WERI-Rb-1 (cell line): ENCODE measurements around the gene LRRC8E.

Experiments
- DNase-seq: peaks from one replicate; pipeline ENCODE4 v3.0.0-alpha.2; 2020
- H3K27ac ChIP-seq: fragments of 250-450 bp; sonication (Bioruptor Pico); 2 replicates; pipeline ENCODE4 v1.5.1; 2020; ENCODE audit warnings: mild to moderate bottlenecking, moderate library complexity
- H3K27me3 ChIP-seq: fragments of 250-450 bp; sonication (Bioruptor Pico); 2 replicates; pipeline ENCODE4 v1.5.1; 2021; ENCODE audit warnings: mild to moderate bottlenecking, low read depth, moderate library complexity; ENCODE audit not compliant: insufficient read depth, severe bottlenecking
- H3K36me3 ChIP-seq: fragments of 250-450 bp; sonication (Bioruptor Pico); 2 replicates; pipeline ENCODE4 v1.5.1; 2020; ENCODE audit warnings: mild to moderate bottlenecking, moderate library complexity
- H3K4me3 ChIP-seq: 2 replicates; pipeline ENCODE4 v1.5.1; 2011; ENCODE audit warnings: low read depth, mild to moderate bottlenecking, control low read depth, low read length
- H3K9me3 ChIP-seq: fragments of 250-450 bp; sonication (Bioruptor Pico); 2 replicates; pipeline ENCODE4 v1.5.1; 2021; ENCODE audit warnings: mild to moderate bottlenecking, moderate library complexity; ENCODE audit not compliant: severe bottlenecking
- CTCF ChIP-seq: IDR thresholded peaks from 2 replicates; pipeline ENCODE4 v1.5.1; 2011; ENCODE audit warnings: low read depth, mild to moderate bottlenecking, control low read depth, inconsistent platforms, low read length

LRRC8E gene

GRCh38 chr19:7848779-7849457, 39.4 kb upstream of the LRRC8E start:
- no peaks in the 10 kb centered on the region for H3K36me3 ChIP-seq
- TF ChIP-seq CTCF, result no peak
- no peaks in the 10 kb centered on the region for H3K9me3 ChIP-seq
- DNase-seq, result no peak
- H3K27ac ChIP-seq, result no peak overlapping the region
- no peak overlapping the region for H3K4me3 ChIP-seq
- H3K27me3 ChIP-seq, result no peaks in the 10 kb centered on the region

GRCh38 chr19:7849631-7849999, 38.7 kb upstream of the LRRC8E start:
- Histone ChIP-seq H3K4me3 (no peak overlapping the region), H3K9me3 (no peaks in the 10 kb centered on the region), H3K36me3 (no peaks in the 10 kb centered on the region), H3K27ac (no peak overlapping the region), H3K27me3 (no peaks in the 10 kb centered on the region)
- no peak for DNase-seq
- TF ChIP-seq CTCF, result no peak

- Histone ChIP-seq H3K9me3 (no peaks in the 10 kb centered on the region), H3K27me3 (no peaks in the 10 kb centered on the region), H3K36me3 (no peaks in the 10 kb centered on the region), H3K4me3 (no peak overlapping the region), H3K27ac (no peak overlapping the region)
- no peak for TF ChIP-seq CTCF
- DNase-seq, result no peak
Measured at GRCh38 chr19:7850000-7850813, 38.1 kb upstream of the LRRC8E start.

GRCh38 chr19:7850945-7851622, 37.2 kb upstream of the LRRC8E start:
- Histone ChIP-seq H3K27me3 (no peaks in the 10 kb centered on the region), H3K9me3 (no peaks in the 10 kb centered on the region), H3K4me3 (no peak overlapping the region), H3K27ac (no peak overlapping the region), H3K36me3 (no peaks in the 10 kb centered on the region)
- no peak for TF ChIP-seq CTCF
- DNase-seq, result no peak

- Histone ChIP-seq H3K27ac (no peak overlapping the region), H3K4me3 (no peak overlapping the region), H3K9me3 (no peaks in the 10 kb centered on the region), H3K36me3 (no peaks in the 10 kb centered on the region), H3K27me3 (no peaks in the 10 kb centered on the region)
- no peak for DNase-seq
- TF ChIP-seq CTCF, result no peak
Measured at GRCh38 chr19:7851623-7852500, 36.4 kb upstream of the LRRC8E start.
